ENCODE results near the gene AXIN1.
"Not testable (repeated sequence)": the region's sequence is repeated elsewhere in the genome, so short reads cannot be mapped to it uniquely, and the experiment has no call there.

The AXIN1 gene

GRCh38 chr16:359871-360697 lies 7.6 kb upstream of the AXIN1 start:
- DNase-seq (ENCODE audit: low spot score in 2 of 2) (no peak), ATAC-seq (ENCODE audit: low read depth) (no peak)
- Mint-ChIP-seq H3K36me3 (no peaks in the 10 kb centered on the region), H3K9me3 (no peaks in the 10 kb centered on the region), H3K27me3 (peaks cover 10% of the 10 kb centered on the region), H3K4me3 (no peak overlapping the region), H3K27ac (no peak overlapping the region), H3K4me1 (peaks cover 5% of the 10 kb centered on the region)

GRCh38 chr16:359067-359763 lies 6.7 kb upstream of the AXIN1 start:
- Mint-ChIP-seq H3K27me3 (peaks cover 10% of the 10 kb centered on the region), H3K36me3 (no peaks in the 10 kb centered on the region), H3K4me3 (no peak overlapping the region), H3K27ac (no peak overlapping the region), H3K4me1 (peaks cover 5% of the 10 kb centered on the region), H3K9me3 (no peaks in the 10 kb centered on the region)
- ATAC-seq (ENCODE audit: low read depth) (no peak), DNase-seq (ENCODE audit: low spot score in 2 of 2) (no peak)

GRCh38 chr16:356741-357140 lies 4.2 kb upstream of the AXIN1 start:
- no peaks in the 10 kb centered on the region for H3K4me1 Mint-ChIP-seq
- no peaks in the 10 kb centered on the region for H3K9me3 Mint-ChIP-seq
- DNase-seq (ENCODE audit: low spot score in 2 of 2) (no peak), ATAC-seq (ENCODE audit: low read depth) (no peak)
- no peak overlapping the region for H3K4me3 Mint-ChIP-seq
- H3K27ac Mint-ChIP-seq, result no peak overlapping the region
- H3K36me3 Mint-ChIP-seq, result no peaks in the 10 kb centered on the region
- no peaks in the 10 kb centered on the region for H3K27me3 Mint-ChIP-seq

- Mint-ChIP-seq H3K9me3 (no peaks in the 10 kb centered on the region), H3K4me1 (no peaks in the 10 kb centered on the region), H3K27me3 (no peaks in the 10 kb centered on the region), H3K36me3 (peaks cover 2% of the 10 kb centered on the region), H3K27ac (no peak overlapping the region), H3K4me3 (no peak overlapping the region)
- no peak for ATAC-seq (ENCODE audit: low read depth)
- no peak for DNase-seq (ENCODE audit: low spot score in 2 of 2)
Observed at GRCh38 chr16:354971-355461, 2.5 kb upstream of the AXIN1 start.

GRCh38 chr16:354291-354881 lies 1.9 kb upstream of the AXIN1 start:
- Mint-ChIP-seq H3K27ac (no peak overlapping the region), H3K4me3 (peak overlapping the region; percentile 39), H3K36me3 (peaks cover 2% of the 10 kb centered on the region), H3K9me3 (no peaks in the 10 kb centered on the region), H3K4me1 (peaks cover 3% of the 10 kb centered on the region), H3K27me3 (no peaks in the 10 kb centered on the region)
- ATAC-seq (ENCODE audit: low read depth) (no peak), DNase-seq (ENCODE audit: low spot score in 2 of 2) (no peak)

- DNase-seq (ENCODE audit: low spot score in 2 of 2) (no peak), ATAC-seq (ENCODE audit: low read depth) (no peak)
- Mint-ChIP-seq H3K4me3 (peak overlapping the region; percentile 39), H3K4me1 (peaks cover 7% of the 10 kb centered on the region), H3K9me3 (no peaks in the 10 kb centered on the region), H3K36me3 (peaks cover 2% of the 10 kb centered on the region), H3K27ac (no peak overlapping the region), H3K27me3 (no peaks in the 10 kb centered on the region)
Observed at GRCh38 chr16:353404-354290, 1.1 kb upstream of the AXIN1 start.

GRCh38 chr16:351804-352520 lies 561 bp downstream of the AXIN1 start:
- H3K27ac Mint-ChIP-seq, result no peak overlapping the region
- no peak for DNase-seq (ENCODE audit: low spot score in 2 of 2)
- no peaks in the 10 kb centered on the region for H3K27me3 Mint-ChIP-seq
- ATAC-seq (ENCODE audit: low read depth), result peak; percentile 28
- peaks cover 16% of the 10 kb centered on the region for H3K4me1 Mint-ChIP-seq
- H3K4me3 Mint-ChIP-seq, result peak overlapping the region; percentile 81
- no peaks in the 10 kb centered on the region for H3K9me3 Mint-ChIP-seq
- peaks cover 5% of the 10 kb centered on the region for H3K36me3 Mint-ChIP-seq

GRCh38 chr16:350203-350602 lies 2.3 kb downstream of the AXIN1 start:
- ATAC-seq (ENCODE audit: low read depth), result no peak
- peaks cover 17% of the 10 kb centered on the region for H3K4me1 Mint-ChIP-seq
- no peak overlapping the region for H3K4me3 Mint-ChIP-seq

GRCh38 chr16:349211-349610 lies 3.3 kb downstream of the AXIN1 start:
- no peak for ATAC-seq (ENCODE audit: low read depth)
- no peak for DNase-seq (ENCODE audit: low spot score in 2 of 2)
- Mint-ChIP-seq H3K9me3 (no peaks in the 10 kb centered on the region), H3K4me3 (peak overlapping the region; percentile 11), H3K36me3 (peaks cover 11% of the 10 kb centered on the region), H3K4me1 (peaks cover 17% of the 10 kb centered on the region), H3K27me3 (no peaks in the 10 kb centered on the region), H3K27ac (no peak overlapping the region)

More at GRCh38 chr16:350203-350602, 2.3 kb downstream of the AXIN1 start:
- H3K9me3 Mint-ChIP-seq, result no peaks in the 10 kb centered on the region
- no peak overlapping the region for H3K27ac Mint-ChIP-seq
- DNase-seq (ENCODE audit: low spot score in 2 of 2), result no peak
- peaks cover 6% of the 10 kb centered on the region for H3K36me3 Mint-ChIP-seq
- no peaks in the 10 kb centered on the region for H3K27me3 Mint-ChIP-seq

GRCh38 chr16:348495-348894 lies 4.0 kb downstream of the AXIN1 start:
- not testable (repeated sequence) for H3K27me3 Mint-ChIP-seq; ATAC-seq (ENCODE audit: low read depth); H3K9me3 Mint-ChIP-seq; H3K4me3 Mint-ChIP-seq; DNase-seq (ENCODE audit: low spot score in 2 of 2); H3K27ac Mint-ChIP-seq
- peaks cover 17% of the 10 kb centered on the region for H3K4me1 Mint-ChIP-seq
- peaks cover 14% of the 10 kb centered on the region for H3K36me3 Mint-ChIP-seq

GRCh38 chr16:347203-347602 lies 5.3 kb downstream of the AXIN1 start:
- H3K9me3 Mint-ChIP-seq, result no peaks in the 10 kb centered on the region
- H3K4me3 Mint-ChIP-seq, result no peak overlapping the region
- H3K4me1 Mint-ChIP-seq, result peaks cover 25% of the 10 kb centered on the region
- H3K27me3 Mint-ChIP-seq, result no peaks in the 10 kb centered on the region
- ATAC-seq (ENCODE audit: low read depth) (no peak), DNase-seq (ENCODE audit: low spot score in 2 of 2) (no peak)
- H3K36me3 Mint-ChIP-seq, result peaks cover 16% of the 10 kb centered on the region
- no peak overlapping the region for H3K27ac Mint-ChIP-seq

GRCh38 chr16:346587-346986 lies 5.9 kb downstream of the AXIN1 start:
- no peak for DNase-seq (ENCODE audit: low spot score in 2 of 2)
- Mint-ChIP-seq H3K27ac (no peak overlapping the region), H3K4me3 (no peak overlapping the region), H3K9me3 (no peaks in the 10 kb centered on the region), H3K4me1 (peaks cover 25% of the 10 kb centered on the region), H3K27me3 (no peaks in the 10 kb centered on the region), H3K36me3 (peaks cover 16% of the 10 kb centered on the region)
- no peak for ATAC-seq (ENCODE audit: low read depth)

GRCh38 chr16:345772-346171 lies 6.8 kb downstream of the AXIN1 start:
- H3K9me3 Mint-ChIP-seq, result no peaks in the 10 kb centered on the region
- ATAC-seq (ENCODE audit: low read depth), result no peak
- H3K36me3 Mint-ChIP-seq, result peaks cover 16% of the 10 kb centered on the region
- no peaks in the 10 kb centered on the region for H3K27me3 Mint-ChIP-seq
- H3K4me1 Mint-ChIP-seq, result peaks cover 25% of the 10 kb centered on the region
- H3K27ac Mint-ChIP-seq, result no peak overlapping the region
- H3K4me3 Mint-ChIP-seq, result no peak overlapping the region
- DNase-seq (ENCODE audit: low spot score in 2 of 2), result no peak

Measured in memory B cell (primary cell).